HG03342 (cell line): ENCODE data around the gene NKX2-3.

Experiments
- ATAC-seq: cut with Tn5 transposase; IDR thresholded peaks from one replicate; pipeline ENCODE4 v1.9.1; 2021; ENCODE audit warnings: mild to moderate bottlenecking, moderate library complexity; ENCODE audit not compliant: unreplicated experiment

Gene NKX2-3

GRCh38 chr10:99525897-99526296, 6.8 kb upstream of the NKX2-3 start:
- ATAC-seq, result no peak

DNA sequence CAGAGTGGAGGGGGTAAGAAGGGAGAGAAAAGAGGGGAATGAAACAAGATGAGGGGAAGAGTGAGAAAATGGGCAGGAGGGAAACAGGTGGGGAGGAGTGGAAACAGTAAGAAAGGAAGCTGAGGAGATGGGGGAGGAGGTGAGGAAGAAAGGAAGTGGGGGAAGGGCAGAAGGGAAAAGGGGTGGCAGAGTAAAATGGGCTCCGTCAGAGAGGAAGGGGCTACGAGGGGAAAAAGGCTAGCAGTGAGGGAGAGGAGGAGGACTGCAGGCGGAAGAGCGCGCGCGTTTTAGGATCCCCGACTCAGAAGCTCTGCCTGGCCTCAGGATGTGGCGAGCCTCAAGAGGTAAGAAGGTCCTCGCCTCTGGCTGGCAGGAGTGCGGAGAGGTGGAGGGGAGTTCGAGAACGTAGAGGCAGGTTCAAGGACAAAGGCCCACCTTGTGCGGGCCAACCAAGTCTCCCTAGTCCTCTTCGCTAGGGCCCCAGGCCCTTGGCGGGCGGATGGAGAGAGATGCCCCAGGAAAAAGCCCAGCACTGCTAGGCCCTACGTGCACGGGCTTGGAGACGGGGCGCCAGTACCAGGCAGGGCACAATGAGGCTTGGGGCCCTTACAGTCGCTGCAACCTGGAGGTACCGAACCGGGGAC, 5.8 kb upstream of the NKX2-3 start:
- ATAC-seq, result no peak

DNA sequence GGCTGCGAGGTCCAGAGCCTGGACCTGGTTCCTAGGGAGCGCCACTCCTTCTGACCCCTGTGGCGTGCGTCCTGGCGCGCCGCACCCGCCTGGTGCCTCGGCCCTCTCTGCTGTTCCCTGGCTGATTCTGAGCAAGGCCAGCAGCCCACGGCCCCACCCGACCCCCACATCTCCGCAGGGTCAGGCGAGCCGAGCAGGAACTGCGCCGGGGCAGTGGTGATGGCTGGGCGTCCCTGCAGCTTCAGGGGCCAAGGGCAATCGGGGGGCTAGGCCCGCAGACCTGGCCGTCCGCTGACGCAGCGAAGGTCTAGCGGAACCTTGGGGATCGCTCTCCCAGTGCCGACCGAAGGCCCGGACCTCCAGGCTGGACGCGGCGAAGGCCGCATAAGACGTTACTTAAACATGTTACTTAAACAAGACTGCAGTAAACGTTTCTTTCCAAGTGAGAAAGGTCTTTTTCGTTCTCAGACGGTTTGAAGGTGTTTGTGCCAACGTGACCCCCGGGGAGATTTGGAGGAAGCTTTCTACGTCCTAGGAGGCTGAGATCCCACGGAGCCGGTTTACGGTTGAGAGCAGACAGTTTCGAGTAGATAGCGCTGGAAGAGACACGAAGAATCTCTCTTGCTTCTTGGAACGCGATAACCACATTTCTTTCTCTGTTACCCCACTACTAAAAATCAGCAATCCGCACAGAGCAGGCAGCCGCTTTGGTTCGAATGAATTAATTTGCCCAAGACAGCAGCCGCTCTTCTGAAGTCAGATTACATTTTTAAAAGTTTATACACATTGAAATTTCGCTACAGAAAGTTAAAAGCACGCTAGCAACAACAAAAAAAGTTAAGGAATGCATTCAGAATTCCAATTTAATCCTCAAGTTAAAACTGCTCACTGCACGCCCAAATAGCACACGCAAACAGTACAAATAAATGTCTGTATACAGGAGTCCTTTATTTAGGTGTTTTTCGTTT, 4.9 kb upstream of the NKX2-3 start:
- no peak for ATAC-seq

DNA sequence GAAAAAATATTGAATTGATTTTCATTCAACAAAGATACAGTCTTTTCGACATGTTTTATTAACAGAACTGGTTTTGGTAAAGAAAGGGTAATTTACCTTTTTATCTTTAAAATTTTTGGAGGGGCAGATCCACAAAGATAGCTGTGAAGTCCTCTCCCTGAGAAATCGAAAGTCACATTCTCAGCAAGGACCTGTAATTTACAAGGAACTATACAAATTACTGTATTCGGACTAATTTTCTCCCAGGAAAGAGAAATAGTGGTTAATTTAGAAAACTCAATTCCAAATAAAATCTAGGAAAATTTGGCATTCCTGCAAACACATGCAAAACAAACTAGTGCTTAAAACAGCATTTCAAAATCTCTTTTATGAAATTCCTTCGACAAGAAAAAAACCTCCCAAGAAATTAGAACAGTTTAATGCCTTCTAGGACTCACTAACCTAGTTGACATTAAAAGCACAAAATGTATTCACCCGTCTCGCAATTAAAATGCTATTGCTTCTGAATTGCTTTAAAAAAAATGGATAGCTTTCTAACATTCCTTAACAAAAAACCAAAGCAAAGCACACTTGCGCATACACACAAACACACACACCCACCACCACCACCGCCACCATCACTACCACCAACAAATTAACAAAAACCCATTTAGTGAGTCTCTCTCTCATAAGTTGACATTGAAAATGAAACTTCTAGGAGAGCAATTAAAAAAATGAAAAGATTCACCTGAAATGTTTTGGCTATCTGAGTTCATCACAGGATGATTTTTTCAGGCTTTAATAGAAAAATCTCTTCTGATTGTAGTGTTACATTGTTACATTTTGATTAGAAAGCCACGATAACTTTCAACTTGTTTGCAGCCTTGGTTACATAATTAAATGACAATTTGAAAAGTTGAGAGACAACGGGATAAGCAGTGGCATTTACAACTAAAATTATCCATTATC, 4.0 kb upstream of the NKX2-3 start:
- ATAC-seq, result no peak

GRCh38 chr10:99529591-99530107, 3.1 kb upstream of the NKX2-3 start:
- no peak for ATAC-seq

GRCh38 chr10:99530108-99531025, 2.4 kb upstream of the NKX2-3 start:
- no peak for ATAC-seq

- ATAC-seq, result no peak
Observed at GRCh38 chr10:99531026-99531695, 1.6 kb upstream of the NKX2-3 start.

DNA sequence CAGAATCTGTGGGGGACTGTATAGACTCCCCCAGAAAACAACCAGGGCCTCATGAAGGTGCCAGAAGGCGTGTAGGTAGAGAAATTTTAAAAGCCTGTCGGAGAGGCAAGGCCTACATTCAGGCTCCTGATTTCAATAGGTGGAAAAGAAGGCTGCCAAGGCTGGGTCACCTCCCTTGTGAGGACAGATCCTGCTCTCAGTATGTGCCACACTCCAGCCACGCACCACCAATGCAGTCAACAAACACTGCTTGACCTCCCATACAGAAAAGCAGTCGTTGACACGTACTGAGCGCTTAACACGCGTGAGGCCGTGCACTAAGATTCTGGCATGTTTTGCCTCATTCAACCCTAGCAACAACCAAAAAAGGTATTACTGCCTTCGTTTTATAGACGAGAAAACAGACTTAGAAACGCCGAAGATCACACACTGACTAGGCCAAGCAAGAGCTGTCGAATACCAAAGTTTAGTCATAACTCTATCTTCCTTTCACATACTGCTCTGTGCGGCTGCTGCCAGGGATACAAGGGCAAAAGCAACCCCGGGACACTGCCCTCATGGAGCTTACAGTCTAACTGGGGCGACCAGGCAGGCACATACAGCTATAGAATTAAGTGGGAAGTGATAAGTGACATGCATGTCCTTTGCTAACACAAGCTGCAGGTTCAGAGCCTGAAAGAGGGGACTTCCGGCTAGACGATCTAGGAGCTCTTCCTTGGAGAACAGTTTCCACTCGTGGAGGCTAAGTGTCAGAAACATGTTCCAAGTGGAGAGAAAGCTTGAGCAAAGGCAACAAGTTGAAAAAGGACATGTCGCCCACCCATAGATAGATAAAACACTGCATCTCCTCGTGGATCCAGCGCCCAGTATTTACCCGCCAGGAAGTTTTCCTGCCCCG, 797 bp upstream of the NKX2-3 start:
- no peak for ATAC-seq

- no peak for ATAC-seq
Observed at GRCh38 chr10:99533496-99534449, 1.0 kb downstream of the NKX2-3 start.

DNA sequence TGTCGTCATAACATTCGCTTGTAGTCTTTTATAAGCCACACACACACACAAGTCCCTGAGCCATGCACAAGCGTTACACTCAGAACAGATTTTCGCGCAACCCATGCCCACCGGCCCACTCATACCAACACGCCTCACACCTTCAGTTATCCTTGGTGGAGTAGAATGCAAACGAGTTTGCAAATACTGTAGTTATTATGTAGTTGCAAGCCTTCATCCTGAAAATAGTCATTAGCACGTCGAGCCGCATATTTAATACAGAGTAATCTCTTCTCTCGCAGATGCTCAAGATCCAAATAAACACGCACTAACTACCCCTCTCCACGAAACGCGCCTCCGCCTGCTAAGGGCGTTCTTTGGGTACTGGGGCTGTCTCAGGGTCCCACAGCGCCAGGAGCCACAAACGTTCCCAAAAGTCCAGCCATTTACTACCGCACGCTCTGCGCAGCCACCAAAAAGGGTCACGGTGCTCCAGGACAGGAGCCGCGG, 1.8 kb downstream of the NKX2-3 start:
- ATAC-seq, result no peak

DNA sequence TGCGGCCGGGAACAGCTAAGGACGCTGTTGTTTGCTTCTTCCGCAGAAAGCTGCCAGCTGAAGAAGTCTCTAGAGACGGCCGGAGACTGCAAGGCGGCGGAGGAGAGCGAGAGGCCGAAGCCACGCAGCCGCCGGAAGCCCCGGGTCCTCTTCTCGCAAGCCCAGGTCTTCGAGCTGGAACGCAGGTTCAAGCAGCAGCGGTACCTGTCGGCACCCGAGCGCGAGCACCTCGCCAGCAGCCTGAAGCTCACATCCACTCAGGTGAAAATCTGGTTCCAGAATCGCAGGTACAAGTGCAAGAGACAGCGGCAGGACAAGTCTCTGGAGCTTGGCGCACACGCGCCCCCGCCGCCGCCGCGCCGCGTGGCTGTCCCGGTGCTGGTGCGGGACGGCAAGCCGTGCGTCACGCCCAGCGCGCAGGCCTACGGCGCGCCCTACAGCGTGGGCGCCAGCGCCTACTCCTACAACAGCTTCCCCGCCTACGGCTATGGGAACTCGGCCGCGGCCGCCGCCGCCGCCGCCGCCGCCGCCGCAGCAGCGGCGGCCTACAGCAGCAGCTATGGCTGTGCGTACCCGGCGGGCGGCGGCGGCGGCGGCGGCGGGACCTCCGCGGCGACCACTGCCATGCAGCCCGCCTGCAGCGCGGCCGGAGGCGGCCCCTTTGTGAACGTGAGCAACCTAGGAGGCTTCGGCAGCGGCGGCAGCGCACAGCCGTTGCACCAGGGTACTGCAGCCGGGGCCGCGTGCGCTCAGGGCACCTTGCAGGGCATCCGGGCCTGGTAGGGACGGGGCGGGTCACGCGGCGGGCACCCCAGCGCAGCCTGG, 2.4 kb downstream of the NKX2-3 start:
- ATAC-seq, result no peak

DNA sequence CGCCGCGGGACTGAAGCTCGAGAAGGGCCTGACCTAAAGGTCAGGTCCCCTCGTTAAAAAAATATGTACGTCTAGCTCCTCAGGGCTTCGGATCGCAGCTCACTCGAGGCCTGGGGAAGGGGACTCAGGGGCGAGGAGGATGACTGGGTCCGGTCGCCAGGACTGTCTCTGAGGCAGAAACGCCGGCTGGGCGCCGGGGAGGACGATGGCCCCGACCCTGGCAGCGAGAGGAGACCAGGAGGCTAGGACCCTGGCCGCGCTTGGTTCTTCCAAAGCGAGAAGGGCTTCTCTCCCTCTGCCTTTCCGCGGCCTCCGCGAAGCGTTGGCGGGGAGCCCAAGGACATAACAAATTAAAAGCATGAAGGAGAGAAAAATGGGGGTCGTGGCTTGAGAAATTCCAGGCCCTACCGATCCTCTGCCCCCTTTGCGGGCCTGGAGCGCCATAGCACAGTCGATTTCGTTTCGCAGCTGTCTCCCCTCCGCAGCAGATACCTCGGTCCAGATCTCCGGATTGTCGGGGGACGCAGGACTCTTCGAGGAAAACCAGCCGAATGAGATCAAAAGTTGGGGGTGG, 3.1 kb downstream of the NKX2-3 start:
- ATAC-seq, result no peak

GRCh38 chr10:99536338-99537085, 3.8 kb downstream of the NKX2-3 start:
- no peak for ATAC-seq

DNA sequence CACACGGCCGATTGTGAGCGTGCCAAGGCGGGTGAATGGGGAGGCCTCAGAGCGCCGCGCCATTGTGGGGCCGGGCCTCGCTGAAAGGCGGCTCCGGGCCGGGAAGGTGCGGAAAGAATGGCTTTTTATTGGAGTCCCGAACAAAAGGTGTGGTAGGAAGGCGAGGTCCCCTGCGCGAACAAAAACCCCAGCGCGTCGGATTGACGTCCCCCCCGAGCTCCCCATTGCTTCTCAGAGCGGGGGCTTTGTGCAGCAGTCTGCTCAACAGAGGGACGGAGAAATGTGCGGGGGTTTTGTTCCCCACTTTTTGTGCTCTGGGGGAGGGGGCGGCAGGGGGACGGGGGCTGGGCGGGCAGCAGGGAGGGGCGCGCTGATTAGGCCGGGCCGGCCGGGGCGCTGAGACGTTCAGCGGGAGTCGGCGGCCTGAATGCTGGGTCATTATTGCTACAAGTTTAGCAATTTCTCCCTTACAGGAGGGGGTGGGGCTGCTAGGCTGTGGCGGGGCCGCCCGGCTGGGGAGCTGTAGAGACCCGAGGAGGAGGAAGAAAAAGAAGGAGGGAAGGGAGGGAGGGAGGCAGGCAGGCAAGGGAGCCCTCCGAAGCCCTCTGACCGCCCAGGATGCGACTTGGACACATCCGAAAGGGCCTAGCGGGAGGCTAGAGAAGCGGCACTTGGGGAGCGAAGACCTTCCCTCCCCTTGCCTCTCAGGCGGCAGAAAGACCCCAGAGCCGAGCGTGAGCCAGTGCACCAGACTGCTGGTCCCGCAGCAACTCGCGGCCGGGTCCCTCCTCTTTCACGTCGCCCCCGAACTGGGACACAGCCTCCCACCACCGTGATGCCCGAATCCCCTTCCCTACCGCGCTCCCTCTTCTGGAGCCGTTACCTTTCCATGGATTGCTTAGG, 4.6 kb downstream of the NKX2-3 start:
- ATAC-seq, result no peak
